ENCODE data around the gene EDNRA. TPM values are rescaled to one million over a fixed set of nuclear protein-coding genes. Genes with fewer than 3 reads are reported as not detected.

Gene EDNRA
- total RNA-seq, 1 experiment from 2014 or later: 0.73 TPM

DNA sequence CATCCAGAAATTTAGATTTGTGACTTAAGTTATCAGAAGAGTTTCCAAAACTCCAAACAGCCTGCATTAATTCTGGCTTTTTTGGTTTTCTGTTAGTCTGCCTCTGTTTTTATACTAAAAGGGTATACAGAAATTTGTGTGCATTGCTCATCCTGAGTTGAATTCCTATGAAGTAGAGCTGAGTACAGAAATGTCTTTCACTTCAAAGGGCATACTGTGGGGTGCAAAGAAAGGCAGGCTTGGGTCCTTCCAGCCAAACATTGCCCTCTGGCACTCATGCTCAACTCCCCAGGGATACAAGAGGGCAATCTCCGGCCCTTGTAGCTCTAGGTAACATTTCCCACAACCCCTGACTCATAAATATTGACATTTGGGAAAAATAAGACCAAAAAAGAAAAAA lies 108.7 kb downstream of the EDNRA start:
- Histone ChIP-seq H3K36me3 (ENCODE audit: control insufficient read depth, insufficient read depth, low read length) (no peaks in the 10 kb centered on the region), H3K4me1 (no peaks in the 10 kb centered on the region), H3K27me3 (replicated peaks; ENCODE audit: control insufficient read depth, insufficient read depth, low read length) (no peaks in the 10 kb centered on the region), H3K4me3 (ENCODE audit: low read depth, low read length) (no peak overlapping the region), H3K9me3 (no peaks in the 10 kb centered on the region)
- intact Hi-C loops (cut with micrococcal nuclease; ENCODE audit: unreplicated experiment): no loop called here
- Mint-ChIP-seq H3K27ac (ENCODE audit: unreplicated experiment) (no peak overlapping the region), H3K4me1 (ENCODE audit: low read depth, unreplicated experiment) (no peaks in the 10 kb centered on the region), H3K4me3 (ENCODE audit: unreplicated experiment) (no peak overlapping the region), H3K36me3 (ENCODE audit: insufficient read depth, unreplicated experiment) (no peaks in the 10 kb centered on the region), H3K27me3 (ENCODE audit: insufficient read depth, unreplicated experiment) (no peaks in the 10 kb centered on the region), H3K9me3 (ENCODE audit: unreplicated experiment) (no peaks in the 10 kb centered on the region)
- TF ChIP-seq, protein P1, sequence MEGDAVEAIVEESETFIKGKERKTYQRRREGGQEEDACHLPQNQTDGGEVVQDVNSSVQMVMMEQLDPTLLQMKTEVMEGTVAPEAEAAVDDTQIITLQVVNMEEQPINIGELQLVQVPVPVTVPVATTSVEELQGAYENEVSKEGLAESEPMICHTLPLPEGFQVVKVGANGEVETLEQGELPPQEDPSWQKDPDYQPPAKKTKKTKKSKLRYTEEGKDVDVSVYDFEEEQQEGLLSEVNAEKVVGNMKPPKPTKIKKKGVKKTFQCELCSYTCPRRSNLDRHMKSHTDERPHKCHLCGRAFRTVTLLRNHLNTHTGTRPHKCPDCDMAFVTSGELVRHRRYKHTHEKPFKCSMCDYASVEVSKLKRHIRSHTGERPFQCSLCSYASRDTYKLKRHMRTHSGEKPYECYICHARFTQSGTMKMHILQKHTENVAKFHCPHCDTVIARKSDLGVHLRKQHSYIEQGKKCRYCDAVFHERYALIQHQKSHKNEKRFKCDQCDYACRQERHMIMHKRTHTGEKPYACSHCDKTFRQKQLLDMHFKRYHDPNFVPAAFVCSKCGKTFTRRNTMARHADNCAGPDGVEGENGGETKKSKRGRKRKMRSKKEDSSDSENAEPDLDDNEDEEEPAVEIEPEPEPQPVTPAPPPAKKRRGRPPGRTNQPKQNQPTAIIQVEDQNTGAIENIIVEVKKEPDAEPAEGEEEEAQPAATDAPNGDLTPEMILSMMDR (IDR thresholded peaks at IDR 0.05; ENCODE audit: insufficient read depth in 1 of 2, low read depth in 1 of 2, low read length in 1 of 2, severe bottlenecking in 1 of 2, unreplicated experiment in 1 of 2): no peak
- CTCF ChIA-PET: interaction anchor here (1.2 to 2.5 kb wide), 2 partner anchors 70 to 74 kb away, joined by 3 to 21 read pairs; no protein-coding TSS in a partner anchor
- POLR2A ChIA-PET: no interaction called here
- DNase-seq: no peak
- BruUV-seq (replicated peaks): no TSS peak

- peak; percentile 40 to 65 for DNase-seq
- Histone ChIP-seq H3K9me3 (no peaks in the 10 kb centered on the region), H3K27me3 (replicated peaks; ENCODE audit: control insufficient read depth, insufficient read depth, low read length) (no peaks in the 10 kb centered on the region), H3K36me3 (ENCODE audit: control insufficient read depth, insufficient read depth, low read length) (no peaks in the 10 kb centered on the region), H3K4me1 (no peaks in the 10 kb centered on the region), H3K4me3 (ENCODE audit: low read depth, low read length) (no peak overlapping the region)
- no TSS peak for BruUV-seq (replicated peaks)
- Mint-ChIP-seq H3K4me1 (ENCODE audit: low read depth, unreplicated experiment) (no peaks in the 10 kb centered on the region), H3K9me3 (ENCODE audit: unreplicated experiment) (no peaks in the 10 kb centered on the region), H3K27me3 (ENCODE audit: insufficient read depth, unreplicated experiment) (no peaks in the 10 kb centered on the region), H3K27ac (ENCODE audit: unreplicated experiment) (no peak overlapping the region), H3K4me3 (ENCODE audit: unreplicated experiment) (no peak overlapping the region), H3K36me3 (ENCODE audit: insufficient read depth, unreplicated experiment) (no peaks in the 10 kb centered on the region)
- ChIA-PET POLR2A (no interaction called here), CTCF (interaction anchor here (0.7 to 2.5 kb wide), 4 partner anchors 71 to 572 kb away, joined by 3 to 21 read pairs (median 3); no protein-coding TSS in a partner anchor)
- TF ChIP-seq, protein P1 (IDR thresholded peaks at IDR 0.05; ENCODE audit: insufficient read depth in 1 of 2, low read depth in 1 of 2, low read length in 1 of 2, severe bottlenecking in 1 of 2, unreplicated experiment in 1 of 2): peak; percentile 72 to 74
- intact Hi-C loops (cut with micrococcal nuclease; ENCODE audit: unreplicated experiment): loop anchor here (1.0 to 5.0 kb wide), 5 partner anchors 72 to 571 kb away; no protein-coding TSS in a partner anchor
Measured at GRCh38 chr4:147590249-147590920, 109.5 kb downstream of the EDNRA start.

DNA sequence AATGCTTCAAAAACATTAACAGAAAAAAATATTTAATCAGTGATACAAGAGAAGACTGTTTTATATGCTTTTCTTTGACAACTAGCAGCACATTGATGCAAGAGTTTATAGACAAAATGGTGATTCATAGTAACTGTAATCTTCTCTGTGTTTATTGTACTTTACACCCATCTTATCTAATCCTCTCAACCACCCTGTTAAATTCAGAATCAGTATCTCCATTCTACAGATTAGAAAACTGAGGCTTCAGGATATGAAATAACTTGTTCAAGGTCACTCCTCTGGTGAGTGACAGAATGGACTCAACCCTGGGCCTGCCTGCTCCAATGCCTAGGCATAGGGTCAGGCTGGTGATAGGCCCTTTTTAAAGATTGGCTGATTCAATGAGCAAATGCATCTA lies 110.2 kb downstream of the EDNRA start:
- Mint-ChIP-seq H3K9me3 (ENCODE audit: unreplicated experiment) (no peaks in the 10 kb centered on the region), H3K27me3 (ENCODE audit: insufficient read depth, unreplicated experiment) (no peaks in the 10 kb centered on the region), H3K36me3 (ENCODE audit: insufficient read depth, unreplicated experiment) (no peaks in the 10 kb centered on the region), H3K4me1 (ENCODE audit: low read depth, unreplicated experiment) (no peaks in the 10 kb centered on the region), H3K4me3 (ENCODE audit: unreplicated experiment) (no peak overlapping the region), H3K27ac (ENCODE audit: unreplicated experiment) (no peak overlapping the region)
- TF ChIP-seq, protein P1 (IDR thresholded peaks at IDR 0.05; ENCODE audit: insufficient read depth in 1 of 2, low read depth in 1 of 2, low read length in 1 of 2, severe bottlenecking in 1 of 2, unreplicated experiment in 1 of 2): no peak
- BruUV-seq (replicated peaks): no TSS peak
- Histone ChIP-seq H3K36me3 (ENCODE audit: control insufficient read depth, insufficient read depth, low read length) (no peaks in the 10 kb centered on the region), H3K9me3 (no peaks in the 10 kb centered on the region), H3K4me3 (ENCODE audit: low read depth, low read length) (no peak overlapping the region), H3K27me3 (replicated peaks; ENCODE audit: control insufficient read depth, insufficient read depth, low read length) (no peaks in the 10 kb centered on the region), H3K4me1 (no peaks in the 10 kb centered on the region)
- DNase-seq: no peak
- ChIA-PET CTCF (interaction anchor here (0.7 to 2.5 kb wide), 4 partner anchors 72 to 572 kb away, joined by 3 to 21 read pairs (median 3); no protein-coding TSS in a partner anchor), POLR2A (no interaction called here)
- intact Hi-C loops (cut with micrococcal nuclease; ENCODE audit: unreplicated experiment): loop anchor here (5.0 kb wide), 1 partner anchor 494 kb away; no protein-coding TSS in a partner anchor
